Raji (cell line): ENCODE data around the gene MAG.

Experiments
- POLR2A ChIP-seq: IDR thresholded peaks from 2 replicates; pipeline ENCODE4 v1.6.1; 2011; ENCODE audit warnings: low read depth, low read length, control low read depth; ENCODE audit not compliant: insufficient read depth

MAG gene

GRCh38 chr19:35285095-35285449 lies 6.9 kb upstream of the MAG start:
- TF ChIP-seq POLR2A, result no peak

GRCh38 chr19:35287713-35288112 lies 4.2 kb upstream of the MAG start:
- TF ChIP-seq POLR2A, result no peak

- TF ChIP-seq POLR2A, result no peak
Observed at GRCh38 chr19:35288331-35288730, 3.6 kb upstream of the MAG start.

- TF ChIP-seq POLR2A, result no peak
Observed at GRCh38 chr19:35288906-35289305, 3.1 kb upstream of the MAG start.

- no peak for TF ChIP-seq POLR2A
Observed at GRCh38 chr19:35290381-35291127, 1.4 kb upstream of the MAG start.

GRCh38 chr19:35291259-35291658 lies 702 bp upstream of the MAG start:
- no peak for TF ChIP-seq POLR2A

GRCh38 chr19:35292421-35293362 lies 731 bp downstream of the MAG start:
- no peak for TF ChIP-seq POLR2A

GRCh38 chr19:35293363-35293739 lies 1.4 kb downstream of the MAG start:
- TF ChIP-seq POLR2A, result no peak

- TF ChIP-seq POLR2A, result no peak
Observed at GRCh38 chr19:35293808-35294207, 1.8 kb downstream of the MAG start.

- TF ChIP-seq POLR2A, result no peak
Observed at GRCh38 chr19:35294328-35294727, 2.4 kb downstream of the MAG start.

- no peak for TF ChIP-seq POLR2A
Observed at GRCh38 chr19:35294859-35295791, 3.2 kb downstream of the MAG start.

- no peak for TF ChIP-seq POLR2A
Observed at GRCh38 chr19:35295792-35296462, 4.0 kb downstream of the MAG start.

GRCh38 chr19:35296644-35297514 lies 4.9 kb downstream of the MAG start:
- TF ChIP-seq POLR2A, result no peak

- TF ChIP-seq POLR2A, result no peak
Observed at GRCh38 chr19:35297515-35297848, 5.5 kb downstream of the MAG start.
